ENCODE data around the gene RAB19. TPM values are rescaled to one million over a fixed set of nuclear protein-coding genes. Genes with fewer than 3 reads are reported as not detected.

RAB19 gene, protein sequence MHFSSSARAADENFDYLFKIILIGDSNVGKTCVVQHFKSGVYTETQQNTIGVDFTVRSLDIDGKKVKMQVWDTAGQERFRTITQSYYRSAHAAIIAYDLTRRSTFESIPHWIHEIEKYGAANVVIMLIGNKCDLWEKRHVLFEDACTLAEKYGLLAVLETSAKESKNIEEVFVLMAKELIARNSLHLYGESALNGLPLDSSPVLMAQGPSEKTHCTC
- total RNA-seq (2011; cell fraction: chromatin; rRNA removed; ENCODE audit: low replicate concordance) = not detected in 2 replicates
- total RNA-seq (2011; cell fraction: nucleolus; rRNA removed) = not detected in 2 replicates
- total RNA-seq (2011; cell fraction: nucleoplasm; rRNA removed) = not detected in 2 replicates
- not detected in 2 replicates for total RNA-seq (2014; rRNA removed)
- not detected in 2 replicates for total RNA-seq (2014; rRNA removed; fragmentation: Illumina TruSeq; extraction: Trizol)
- not detected in 2 replicates for total RNA-seq (2015; rRNA removed; fragmentation: Illumina TruSeq; extraction: Trizol)
- total RNA-seq (2021) = 0.31 TPM in 1 of 2 replicates, not detected in the other
- 0.14 TPM in 1 of 2 replicates, not detected in the other for polyA plus RNA-seq (2011; rRNA removed)
- not detected in 2 replicates for polyA plus RNA-seq (2011; cell fraction: cytosol; rRNA removed)
- not detected in 2 replicates for polyA plus RNA-seq (2011; cell fraction: nucleus; rRNA removed)
- polyA plus RNA-seq (2012) = not detected in 2 replicates
- polyA plus RNA-seq (2014; fragmentation: Illumina TruSeq; extraction: Trizol) = not detected in 2 replicates
- polyA plus RNA-seq (2014; fragmentation: Nextera tagmentation; extraction: Ambion mirVana) = not detected
- polyA plus RNA-seq (2014; rRNA removed) = not detected in 2 replicates
- polyA minus RNA-seq (2011; rRNA and poly(A)+ RNA removed) = not detected in 2 replicates
- polyA minus RNA-seq (2011; cell fraction: cytosol; rRNA and poly(A)+ RNA removed) = not detected in 2 replicates
- not detected in 2 replicates for polyA minus RNA-seq (2011; cell fraction: nucleus; rRNA and poly(A)+ RNA removed)
- Bru-seq, nascent RNA = percentile 21 among the genes with signal in this experiment
- BruChase-seq, experiment 1, labeled RNA remaining after a 2-hour chase = percentile 15 among the genes with signal in this experiment
- percentile 14 among the genes with signal in this experiment for BruChase-seq, experiment 2, labeled RNA remaining after a 6-hour chase
- long read RNA-seq, experiment 1 = 0 reads
- long read RNA-seq, experiment 2 = 0 reads
- long read RNA-seq, experiment 3 = 0 reads

DNA sequence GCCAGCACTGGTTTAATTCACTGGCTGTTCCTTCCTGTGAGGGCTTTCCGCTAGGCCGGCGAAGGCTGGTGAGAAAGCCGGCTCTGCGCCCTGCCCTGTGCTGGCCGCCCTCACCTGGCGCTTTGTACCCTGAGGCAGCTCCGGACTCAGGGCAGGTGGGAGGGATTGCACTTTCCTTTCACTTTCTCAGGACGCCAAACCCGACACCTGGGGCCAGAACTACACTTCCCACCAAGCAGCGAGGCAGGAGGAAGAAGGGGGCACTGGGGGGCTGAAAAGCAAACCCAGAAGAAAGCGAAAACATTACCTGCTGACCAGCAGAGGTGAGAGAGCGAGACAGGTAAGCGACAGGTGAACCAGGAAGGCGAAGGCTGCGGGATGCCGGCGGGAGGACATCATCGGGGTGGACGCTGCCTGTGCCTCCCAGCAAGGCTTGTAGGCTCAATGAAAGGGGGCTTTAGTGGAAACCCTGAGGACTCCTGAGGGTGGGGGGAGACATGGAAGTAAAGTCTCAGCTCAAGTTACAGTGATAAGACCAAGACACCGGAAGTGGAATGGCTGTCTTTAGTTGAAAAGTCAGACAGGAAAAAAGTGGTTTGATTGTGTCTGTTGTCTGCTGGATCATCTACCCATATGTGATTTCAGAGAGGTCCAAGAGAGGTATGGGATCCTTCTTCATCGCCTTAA, at the start of gene RAB19:
TSS of gene RAB19 (plus strand) at position 181 of the 687 bp plus-strand sequence. CDS start 3,589 bp downstream, outside the sequence.
- FAIRE-seq = peak; percentile 54
- no peaks in the 10 kb centered on the region; a peak in 1 of 5 replicates for H3K27me3 ChIP-seq (ENCODE audit: control insufficient read depth in 2 of 2, insufficient read depth in 2 of 2, low read length in 2 of 2)
- peak within 1 kb of the TSS; percentile 47; the same call in 1 of the 2 replicates for H3K4me2 ChIP-seq (ENCODE audit: insufficient read depth, low read length)
- no TSS peak for BruUV-seq (replicated peaks)
- intact Hi-C loops (cut with micrococcal nuclease) (loop anchor here (5.0 kb wide), 1 partner anchor 38 kb away; no protein-coding TSS in a partner anchor), in situ Hi-C loops (cut with MboI) (no loop called here)
- H3K4me1 ChIP-seq (replicated peaks in 1 of 2; ENCODE audit: control insufficient read depth in 2 of 2, insufficient read depth in 2 of 2, low read length in 2 of 2) = peaks cover 12 to 16% of the 10 kb centered on the region in 2 experiments; a peak in 4 of 5 replicates
- WGBS (ENCODE audit: insufficient coverage, low coverage, missing lambda C conversion rate) = 73% methylated on average over 22 of the region's 22 CpGs
- POLR2A ChIA-PET = interaction anchor here (0.6 kb wide), 1 partner anchor 12 kb away, joined by 3 read pairs; no protein-coding TSS in a partner anchor
- no peaks in the 10 kb centered on the region for H3K9me3 ChIP-seq (replicated peaks; ENCODE audit: control insufficient read depth, insufficient read depth, low read depth, low read length)
- H3K36me3 ChIP-seq (ENCODE audit: control insufficient read depth, insufficient read depth, low read length) = no peaks in the 10 kb centered on the region
- H2AFZ ChIP-seq (ENCODE audit: low read depth, low read length) = peak within 1 kb of the TSS; percentile 85
- H3K79me2 ChIP-seq (ENCODE audit: control insufficient read depth, insufficient read depth, low read length) = no peaks in the 10 kb centered on the region
- ATAC-seq = peak; percentile 65
- H3K27ac ChIP-seq (ENCODE audit: extremely low read depth, low read depth, low read length) = 0 out of 3 replicates have a peak within 1 kb of the TSS, but pooled peaks have one; percentile 1
- peak in 1 of 4 experiments; percentile 45 for DNase-seq (ENCODE audit: extremely low read depth in 1 of 4, low spot score in 3 of 4)
- H3K4me3 ChIP-seq = no peak within 1 kb of the TSS
- H4K20me1 ChIP-seq (replicated peaks; ENCODE audit: control insufficient read depth, insufficient read depth, low read length) = no peaks in the 10 kb centered on the region
- peak within 1 kb of the TSS in 1 of 2 experiments; percentile 83; a peak in 2 of 4 replicates for H3K9ac ChIP-seq (ENCODE audit: insufficient read depth in 1 of 2, low read depth in 2 of 2, low read length in 2 of 2)
- CTCF ChIA-PET (ENCODE audit: low intra/inter-chr PET ratio) = no interaction called here
- H3K9me1 ChIP-seq (ENCODE audit: control insufficient read depth, insufficient read depth, low read length) = no peaks in the 10 kb centered on the region
- TF ChIP-seq ETS2 (tag; IDR thresholded peaks at IDR 0.05; ENCODE audit: borderline replicate concordance, poor library complexity, severe bottlenecking) (no peak), MNT (conservative IDR thresholded peaks at IDR 0.05) (no peak), ZNF77 (CRISPR knock-in tag; IDR thresholded peaks at IDR 0.05) (no peak), ADNP (tag; IDR thresholded peaks at IDR 0.05) (no peak), NR2C1 (IDR thresholded peaks at IDR 0.05) (no peak), NR2C1 (tag; IDR thresholded peaks at IDR 0.05) (no peak), CTBP1 (IDR thresholded peaks at IDR 0.05; ENCODE audit: borderline replicate concordance) (0 out of 2 replicates have a peak, but pooled peaks have one; percentile 13), HIVEP1 (CRISPR knock-in tag; IDR thresholded peaks at IDR 0.05) (no peak), ZNF830 (CRISPR knock-in tag; IDR thresholded peaks at IDR 0.05) (no peak), ETV1 (tag; conservative IDR thresholded peaks at IDR 0.05; ENCODE audit: low read depth) (0 out of 2 replicates have a peak, but pooled peaks have one; percentile 22), XRCC4 (IDR thresholded peaks at IDR 0.05; ENCODE audit: extremely low read depth, insufficient read depth, insufficient read length) (no peak)
